HepG2 (cell line): Measurements from ENCODE around the gene ENAH.

Experiments used
- CTCF ChIP-seq: sonication (generic); formaldehyde crosslinking; IDR thresholded peaks from 2 replicates; pipeline ENCODE4 v1.5.0; 2020; ENCODE audit warnings: mild to moderate bottlenecking, missing genetic modification reagents, moderate library complexity
- HMG20A ChIP-seq: IDR thresholded peaks from 2 replicates; pipeline ENCODE4 v1.6.1; 2016; ENCODE audit warnings: borderline replicate concordance
- KLF16 ChIP-seq, 2 experiments: sonication (generic) in 1 of 2; formaldehyde crosslinking in 1 of 2; IDR thresholded peaks; 2 replicates each; pipeline versions ENCODE4 v1.6.1 to v1.8.0; 2016 to 2023; ENCODE audit warnings: missing genetic modification reagents in 2 of 2, missing compliant biosample characterization in 1 of 2
- PHF8 ChIP-seq: sonication (generic); formaldehyde crosslinking; IDR thresholded peaks from 2 replicates; pipeline ENCODE4 v1.5.0; 2020; ENCODE audit warnings: missing genetic modification reagents
- SIX4 ChIP-seq: sonication (generic); formaldehyde crosslinking; IDR thresholded peaks from 2 replicates; pipeline ENCODE4 v1.4.0; 2020; ENCODE audit warnings: missing genetic modification reagents
- TOE1 ChIP-seq: sonication (generic); formaldehyde crosslinking; IDR thresholded peaks from 2 replicates; pipeline ENCODE4 v1.4.0; 2020; ENCODE audit warnings: mild to moderate bottlenecking, missing genetic modification reagents
- ZGPAT ChIP-seq: IDR thresholded peaks from 2 replicates; pipeline ENCODE4 v1.6.1; 2016; ENCODE audit warnings: mild to moderate bottlenecking
- ZNF788 ChIP-seq: sonication (generic); formaldehyde crosslinking; IDR thresholded peaks from 2 replicates; pipeline ENCODE4 v1.5.0; 2020; ENCODE audit warnings: mild to moderate bottlenecking, missing genetic modification reagents, borderline replicate concordance

- no peak for TF ChIP-seq CTCF (CRISPR knock-in tag)
- TF ChIP-seq PHF8 = no peak
- no peak for TF ChIP-seq TOE1 (CRISPR knock-in tag)
- TF ChIP-seq ZNF788 (CRISPR knock-in tag) = no peak
- TF ChIP-seq ZGPAT (CRISPR knock-in tag) = no peak
- TF ChIP-seq SIX4 (CRISPR knock-in tag) = no peak
- no peak for TF ChIP-seq KLF16 (CRISPR knock-in tag; IDR thresholded peaks at IDR 0.05)
- TF ChIP-seq HMG20A (CRISPR knock-in tag) = no peak
These were observed 72.5 kb downstream of the ENAH start for GRCh38 chr1:225580238-225581099.
